HepG2 (cell line): ENCODE measurements around the gene RAN. TPM values are rescaled to one million over a fixed set of nuclear protein-coding genes. Genes with fewer than 3 reads are reported as not detected.

ENCODE experiments used
- ATAC-seq: fragments of 200-7000 bp; cut with Tn5 transposase; 3 replicates; pipeline ENCODE4 v1.9.1; 2020; ENCODE audit warnings: mild to moderate bottlenecking, moderate library complexity
- BruUV-seq: library from RNA; stranded (reverse); fragments of 400-500 nt; replicated peaks from 2 replicates; lab custom pipeline; 2021; lab: Mats Ljungman, UMichigan
- CTCF ChIA-PET: fragments of 300-600 bp; formaldehyde crosslinking; extraction: SDS; loops from one replicate; lab custom pipeline; 2021; ENCODE audit warnings: low total read pairs, inconsistent platforms, low intra/inter-chr PET ratio; lab: Yijun Ruan, JAX
- POLR2A ChIA-PET: fragments of 350-600 bp; sonication (Branson Sonifier 250); formaldehyde crosslinking; loops from one replicate; lab custom pipeline; 2020; ENCODE audit warnings: antibody characterized with exemption, inconsistent platforms; lab: Yijun Ruan, JAX
- DNase-seq: peaks from one replicate; pipeline ENCODE4 v3.0.0-alpha.2; 2015; ENCODE audit warnings: low spot score
- FAIRE-seq: peaks from 3 replicates; lab custom pipeline; 2011; peaks lifted over from hg19 to GRCh38; lab: Jason Lieb, UNC
- H2AFZ ChIP-seq: one replicate; pipeline ENCODE4 v1.6.1; 2011; ENCODE audit warnings: low read length, inconsistent platforms
- H3K27ac ChIP-seq: fragments of 300-600 bp; 3 replicates; pipeline ENCODE4 v1.8.0; 2011; ENCODE audit warnings: mixed run types, mild to moderate bottlenecking, mixed read lengths, low read length, inconsistent platforms; ENCODE audit not compliant: insufficient read depth; ENCODE audit errors: extremely low read length
- H3K27me3 ChIP-seq, 2 experiments: fragments of 200-600 bp in 1 of 2; 2 replicates in 1 of 2; 3 replicates in 1 of 2; pipeline versions ENCODE4 v1.6.0 to v1.8.0; 2011; ENCODE audit warnings: low read length in 2 of 2, mild to moderate bottlenecking in 2 of 2, moderate library complexity in 2 of 2, inconsistent platforms in 1 of 2; ENCODE audit not compliant: insufficient read depth in 2 of 2, control insufficient read depth in 1 of 2
- H3K36me3 ChIP-seq, 2 experiments: fragments of 200-600 bp in 1 of 2; replicated peaks in 1 of 2; 2 replicates in 1 of 2; 3 replicates in 1 of 2; pipeline versions ENCODE4 v1.5.1 to v1.8.0; 2011; ENCODE audit warnings: low read length in 2 of 2, inconsistent platforms in 1 of 2; ENCODE audit not compliant: insufficient read depth in 2 of 2, control insufficient read depth in 1 of 2
- H3K4me1 ChIP-seq: 2 replicates; pipeline ENCODE4 v1.5.1; 2012; ENCODE audit warnings: low read length, inconsistent platforms; ENCODE audit not compliant: insufficient read depth
- H3K4me2 ChIP-seq: 2 replicates; pipeline ENCODE4 v1.6.0; 2011; ENCODE audit warnings: low read depth, low read length, inconsistent platforms
- H3K4me3 ChIP-seq, 3 experiments: fragments of 200-600 bp in 1 of 3; sonication (generic), shearing (Covaris generic) in 1 of 3; replicated peaks in 1 of 3; 2 replicates each; pipeline ENCODE4 v1.5.1; 2011 to 2016; ENCODE audit warnings: low read length in 3 of 3, inconsistent platforms in 2 of 3, low read depth in 2 of 3, mild to moderate bottlenecking in 2 of 3, control low read depth in 1 of 3, mixed read lengths in 1 of 3; ENCODE audit not compliant: insufficient read depth in 1 of 3
- H3K79me2 ChIP-seq: one replicate; pipeline ENCODE4 v1.6.1; 2011; ENCODE audit warnings: low read length, inconsistent platforms; ENCODE audit not compliant: insufficient read depth
- H3K9ac ChIP-seq: 2 replicates; pipeline ENCODE4 v1.6.0; 2011; ENCODE audit warnings: mild to moderate bottlenecking, low read depth, low read length, inconsistent platforms; ENCODE audit not compliant: insufficient read depth
- H3K9me3 ChIP-seq: 2 replicates; pipeline ENCODE4 v1.5.1; 2012; ENCODE audit warnings: mild to moderate bottlenecking, low read length
- H4K20me1 ChIP-seq: 2 replicates; pipeline ENCODE4 v1.6.0; 2011; ENCODE audit warnings: inconsistent platforms, mild to moderate bottlenecking, low read length, moderate library complexity; ENCODE audit not compliant: insufficient read depth
- ARID5B ChIP-seq: IDR thresholded peaks from 2 replicates; pipeline ENCODE4 v1.4.0; 2020; ENCODE audit warnings: mild to moderate bottlenecking, missing genetic modification reagents
- HOXD1 ChIP-seq: sonication (generic); formaldehyde crosslinking; IDR thresholded peaks from 2 replicates; pipeline ENCODE4 v1.5.0; 2020; ENCODE audit warnings: missing genetic modification reagents
- JUNB ChIP-seq: sonication (generic); formaldehyde crosslinking; IDR thresholded peaks from 2 replicates; pipeline ENCODE4 v1.8.0; 2022; ENCODE audit warnings: missing genetic modification reagents, mild to moderate bottlenecking, borderline replicate concordance
- KDM3A ChIP-seq: IDR thresholded peaks from 2 replicates; pipeline ENCODE4 v1.6.1; 2018; ENCODE audit warnings: low read depth, missing compliant biosample characterization
- MAFK ChIP-seq, 2 experiments: IDR thresholded peaks in 1 of 2; conservative IDR thresholded peaks in 1 of 2; 2 replicates each; pipeline ENCODE4 v1.6.1; 2011; ENCODE audit warnings: improper control_type of control experiment in 2 of 2, low read length in 2 of 2
- MZF1 ChIP-seq: sonication (generic); formaldehyde crosslinking; IDR thresholded peaks from 2 replicates; pipeline ENCODE4 v1.8.1; 2023; ENCODE audit warnings: mild to moderate bottlenecking, missing genetic modification reagents, borderline replicate concordance
- NR2C2 ChIP-seq: sonication (generic); formaldehyde crosslinking; IDR thresholded peaks from 2 replicates; pipeline ENCODE4 v1.4.0; 2020; ENCODE audit warnings: missing genetic modification reagents, mild to moderate bottlenecking, moderate library complexity, borderline replicate concordance
- POLR2A ChIP-seq, 2 experiments: IDR thresholded peaks; 2 replicates each; pipeline ENCODE4 v1.6.1; 2011; ENCODE audit warnings: low read depth in 2 of 2, low read length in 2 of 2, mild to moderate bottlenecking in 1 of 2, moderate library complexity in 1 of 2; ENCODE audit not compliant: insufficient read depth in 1 of 2
- RARA ChIP-seq: IDR thresholded peaks from 2 replicates; pipeline ENCODE4 v1.6.1; 2016; ENCODE audit warnings: missing genetic modification reagents, missing compliant biosample characterization
- SAP130 ChIP-seq: IDR thresholded peaks from 2 replicates; pipeline ENCODE4 v1.6.1; 2016; ENCODE audit warnings: low read depth
- ZBTB44 ChIP-seq: sonication (generic); formaldehyde crosslinking; IDR thresholded peaks from 2 replicates; pipeline ENCODE4 v1.4.0; 2020; ENCODE audit warnings: missing genetic modification reagents
- ZNF674 ChIP-seq: sonication (generic); formaldehyde crosslinking; IDR thresholded peaks from 2 replicates; pipeline ENCODE4 v1.5.0; 2020; ENCODE audit warnings: low read depth, mild to moderate bottlenecking, missing genetic modification reagents
- WGBS: methylation state at CpG from one replicate; pipeline ENCODE4 v1.1.6; 2017; ENCODE audit warnings: low lambda C conversion rate; 5-methylcytosine and 5-hydroxymethylcytosine counted together
- in situ Hi-C: cut with HindIII; loops from 2 replicates; pipeline ENCODE4 v1.10.0; 2017; ENCODE audit warnings: low pct_unique_long_range_greater_than_20kb; ENCODE audit not compliant: extremely low pct_ligation_motif_present
- intact Hi-C: fragments of 100-400 bp; cut with micrococcal nuclease; formaldehyde crosslinking; loops from one replicate; pipeline ENCODE4 v1.10.0; 2022; ENCODE audit not compliant: unreplicated experiment
- polyA plus RNA-seq, 8 experiments: library from polyadenylated mRNA; depleted of rRNA in 3 of 8; stranded (reverse) in 7 of 8; unstranded in 1 of 8; fragments of >200 nt; fragmentation: Illumina TruSeq in 4 of 8; extraction: Trizol in 4 of 8; gene quantifications; 2 replicates each; pipeline versions ENCODE4 v1.2.1 to v1.2.3, GENCODE V29; 2011 to 2016; ENCODE audit warnings: low read depth in 4 of 8, missing spikeins in 1 of 8, mixed read lengths in 1 of 8; ENCODE audit not compliant: insufficient read depth in 1 of 8
- total RNA-seq, 5 experiments: library from RNA; depleted of rRNA; stranded (reverse); fragments of >200 nt; fragmentation: Illumina TruSeq; extraction: Trizol; gene quantifications; 2 replicates each; pipeline ENCODE4 v1.2.3, GENCODE V29; 2016; ENCODE audit warnings: low read depth in 1 of 5
- TF ChIP-seq, protein P1 (sequence below): sonication (generic); formaldehyde crosslinking; conservative IDR thresholded peaks from 2 replicates; pipeline ENCODE4 v1.8.0; 2022; ENCODE audit warnings: missing genetic modification reagents
- TF ChIP-seq, protein P2 (sequence below): IDR thresholded peaks from 2 replicates; pipeline ENCODE4 v1.6.1; 2012; ENCODE audit warnings: inconsistent platforms
- TF ChIP-seq, protein P3 (sequence below): sonication (generic); formaldehyde crosslinking; IDR thresholded peaks from 2 replicates; pipeline ENCODE4 v1.4.0; 2020; ENCODE audit warnings: missing genetic modification reagents, mild to moderate bottlenecking, borderline replicate concordance

The RAN gene
- total and polyA plus RNA-seq, 2 of the 13 experiments (the other 11 are each of a cell fraction or from before 2014, with no cell fraction given), result 1,335 to 1,630 TPM

- intact Hi-C loops, result no loop called here
- FAIRE-seq, result peak; percentile 21
- BruUV-seq, result no TSS peak
- Histone ChIP-seq H3K4me3 (no peak overlapping the region), H3K27me3 (no peaks in the 10 kb centered on the region), H3K4me1 (peaks cover 39% of the 10 kb centered on the region), H3K27ac (no peak overlapping the region), H3K9me3 (no peaks in the 10 kb centered on the region), H3K9ac (no peak overlapping the region), H3K36me3 (0 out of 5 replicates have a peak, but pooled peaks cover 0 to 2% of the 10 kb centered on the region in 2 experiments), H3K79me2 (peaks cover 11% of the 10 kb centered on the region), H2AFZ (no peak overlapping the region), H3K4me2 (no peak overlapping the region), H4K20me1 (no peaks in the 10 kb centered on the region)
- no peak for DNase-seq
- in situ Hi-C loops, result no loop called here
- peak; percentile 29; the same call in 1 of the 3 replicates for ATAC-seq
- CTCF ChIA-PET, result no interaction called here
- POLR2A ChIA-PET, result interaction anchor here (1.7 kb wide), 1 partner anchor 39 kb away, joined by 8 read pairs; no protein-coding TSS in a partner anchor
- 56% methylated on average over 5 of the region's 5 CpGs for WGBS
- TF ChIP-seq NR2C2 (CRISPR knock-in tag) (0 out of 2 replicates have a peak, but pooled peaks have one; percentile 18), HOXD1 (CRISPR knock-in tag) (no peak), ZBTB44 (CRISPR knock-in tag) (no peak), ARID5B (CRISPR knock-in tag) (peak; percentile 18; the same call in 1 of the 2 replicates), POLR2A (IDR thresholded peaks at IDR 0.05; ENCODE audit: insufficient read depth in 1 of 2, low read depth in 2 of 2, low read length in 2 of 2) (no peak), RARA (CRISPR knock-in tag) (peak; percentile 54; the same call in 1 of the 2 replicates), ZNF674 (CRISPR knock-in tag) (no peak), SAP130 (CRISPR knock-in tag) (peak; percentile 27; the same call in 1 of the 2 replicates), JUNB (CRISPR knock-in tag) (no peak), MZF1 (CRISPR knock-in tag) (no peak), MAFK (conservative IDR thresholded peaks at IDR 0.05 in 1 of 2, IDR thresholded peaks at IDR 0.05 in 1 of 2; ENCODE audit: low read length in 2 of 2) (peak; percentile 22 to 36; a peak in 1 of 4 replicates), KDM3A (no peak)
- TF ChIP-seq, protein P1, sequence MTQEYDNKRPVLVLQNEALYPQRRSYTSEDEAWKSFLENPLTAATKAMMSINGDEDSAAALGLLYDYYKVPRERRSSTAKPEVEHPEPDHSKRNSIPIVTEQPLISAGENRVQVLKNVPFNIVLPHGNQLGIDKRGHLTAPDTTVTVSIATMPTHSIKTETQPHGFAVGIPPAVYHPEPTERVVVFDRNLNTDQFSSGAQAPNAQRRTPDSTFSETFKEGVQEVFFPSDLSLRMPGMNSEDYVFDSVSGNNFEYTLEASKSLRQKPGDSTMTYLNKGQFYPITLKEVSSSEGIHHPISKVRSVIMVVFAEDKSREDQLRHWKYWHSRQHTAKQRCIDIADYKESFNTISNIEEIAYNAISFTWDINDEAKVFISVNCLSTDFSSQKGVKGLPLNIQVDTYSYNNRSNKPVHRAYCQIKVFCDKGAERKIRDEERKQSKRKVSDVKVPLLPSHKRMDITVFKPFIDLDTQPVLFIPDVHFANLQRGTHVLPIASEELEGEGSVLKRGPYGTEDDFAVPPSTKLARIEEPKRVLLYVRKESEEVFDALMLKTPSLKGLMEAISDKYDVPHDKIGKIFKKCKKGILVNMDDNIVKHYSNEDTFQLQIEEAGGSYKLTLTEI (CRISPR knock-in tag), result no peak
- TF ChIP-seq, protein P2, sequence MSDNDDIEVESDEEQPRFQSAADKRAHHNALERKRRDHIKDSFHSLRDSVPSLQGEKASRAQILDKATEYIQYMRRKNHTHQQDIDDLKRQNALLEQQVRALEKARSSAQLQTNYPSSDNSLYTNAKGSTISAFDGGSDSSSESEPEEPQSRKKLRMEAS, result peak; percentile 48
- TF ChIP-seq, protein P3, sequence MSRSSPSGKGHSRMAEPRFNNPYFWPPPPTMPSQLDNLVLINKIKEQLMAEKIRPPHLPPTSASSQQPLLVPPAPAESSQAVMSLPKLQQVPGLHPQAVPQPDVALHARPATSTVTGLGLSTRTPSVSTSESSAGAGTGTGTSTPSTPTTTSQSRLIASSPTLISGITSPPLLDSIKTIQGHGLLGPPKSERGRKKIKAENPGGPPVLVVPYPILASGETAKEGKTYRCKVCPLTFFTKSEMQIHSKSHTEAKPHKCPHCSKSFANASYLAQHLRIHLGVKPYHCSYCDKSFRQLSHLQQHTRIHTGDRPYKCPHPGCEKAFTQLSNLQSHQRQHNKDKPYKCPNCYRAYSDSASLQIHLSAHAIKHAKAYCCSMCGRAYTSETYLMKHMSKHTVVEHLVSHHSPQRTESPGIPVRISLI (CRISPR knock-in tag), result peak; percentile 16; the same call in 1 of the 2 replicates
Observed at GRCh38 chr12:130831876-130832405, 39.9 kb upstream of the RAN start.
